GM19397 (cell line): ENCODE results near the gene TNFRSF4.

ENCODE experiments used
- ATAC-seq: cut with Tn5 transposase; IDR thresholded peaks from one replicate; pipeline ENCODE4 v1.9.1; 2021; ENCODE audit warnings: mild to moderate bottlenecking, moderate library complexity; ENCODE audit not compliant: unreplicated experiment

Gene TNFRSF4

DNA sequence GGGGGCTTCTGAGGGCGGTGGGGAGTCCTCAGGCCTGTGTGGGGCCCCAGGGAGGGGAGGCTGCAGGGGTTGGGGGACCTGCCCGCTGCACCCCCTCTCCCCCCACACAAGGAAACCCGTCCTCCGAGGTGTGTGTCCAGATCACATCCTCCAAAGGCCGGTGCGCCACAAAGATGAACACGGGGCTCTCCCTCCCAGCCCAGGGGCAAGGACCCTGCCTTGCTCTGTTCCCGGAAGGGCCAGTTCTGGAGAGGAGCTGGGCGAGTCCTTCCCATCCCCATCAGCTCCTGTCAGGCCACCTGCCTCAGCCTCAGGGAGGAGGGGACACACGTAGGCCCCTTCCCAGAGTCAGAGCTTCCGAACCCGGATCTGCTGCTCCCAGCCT is 42.8 kb downstream of the TNFRSF4 start:
- ATAC-seq, result no peak

DNA sequence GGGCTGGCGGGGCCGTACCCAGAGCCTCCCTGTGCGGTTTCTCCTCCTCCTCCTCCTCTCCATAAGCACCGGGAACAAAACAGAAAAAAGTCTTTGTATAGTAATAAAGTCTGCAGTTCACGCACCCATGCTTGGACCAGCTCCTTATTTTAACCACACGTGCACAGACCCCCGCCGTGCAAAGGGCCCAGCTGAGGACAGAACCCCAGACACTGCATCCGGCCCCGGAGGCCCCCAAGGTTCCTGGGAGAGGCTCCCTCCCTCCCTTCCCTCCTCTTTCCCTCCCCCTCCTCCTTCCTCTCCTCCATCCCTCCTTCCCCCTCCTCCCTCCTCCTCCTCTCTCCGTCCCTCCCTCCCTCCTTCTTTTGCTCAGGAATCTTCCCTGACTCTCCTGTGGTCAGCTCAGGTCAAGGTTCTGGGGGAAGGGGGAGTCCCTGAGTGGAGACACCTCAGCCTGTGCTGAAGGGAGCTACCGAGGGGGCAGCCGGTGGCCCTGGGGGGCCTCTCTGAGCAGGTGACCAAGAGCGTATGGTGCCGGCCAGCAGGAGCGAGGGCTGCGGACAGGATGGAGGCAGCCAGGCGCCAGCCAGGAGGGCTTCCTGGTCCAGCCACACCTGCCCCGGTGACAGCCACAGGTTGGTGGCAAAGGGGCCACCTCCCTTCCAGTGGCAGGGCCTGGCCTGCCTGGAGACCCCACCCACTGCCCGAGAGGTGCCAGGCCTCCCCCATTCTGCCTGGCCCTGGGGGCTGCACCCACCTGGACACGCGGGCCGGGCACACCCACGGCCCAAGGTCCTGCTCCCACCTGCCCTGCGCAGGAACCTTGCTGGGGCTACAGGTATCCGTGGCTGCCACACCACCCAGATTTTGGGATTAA is 43.5 kb downstream of the TNFRSF4 start:
- ATAC-seq, result no peak

DNA sequence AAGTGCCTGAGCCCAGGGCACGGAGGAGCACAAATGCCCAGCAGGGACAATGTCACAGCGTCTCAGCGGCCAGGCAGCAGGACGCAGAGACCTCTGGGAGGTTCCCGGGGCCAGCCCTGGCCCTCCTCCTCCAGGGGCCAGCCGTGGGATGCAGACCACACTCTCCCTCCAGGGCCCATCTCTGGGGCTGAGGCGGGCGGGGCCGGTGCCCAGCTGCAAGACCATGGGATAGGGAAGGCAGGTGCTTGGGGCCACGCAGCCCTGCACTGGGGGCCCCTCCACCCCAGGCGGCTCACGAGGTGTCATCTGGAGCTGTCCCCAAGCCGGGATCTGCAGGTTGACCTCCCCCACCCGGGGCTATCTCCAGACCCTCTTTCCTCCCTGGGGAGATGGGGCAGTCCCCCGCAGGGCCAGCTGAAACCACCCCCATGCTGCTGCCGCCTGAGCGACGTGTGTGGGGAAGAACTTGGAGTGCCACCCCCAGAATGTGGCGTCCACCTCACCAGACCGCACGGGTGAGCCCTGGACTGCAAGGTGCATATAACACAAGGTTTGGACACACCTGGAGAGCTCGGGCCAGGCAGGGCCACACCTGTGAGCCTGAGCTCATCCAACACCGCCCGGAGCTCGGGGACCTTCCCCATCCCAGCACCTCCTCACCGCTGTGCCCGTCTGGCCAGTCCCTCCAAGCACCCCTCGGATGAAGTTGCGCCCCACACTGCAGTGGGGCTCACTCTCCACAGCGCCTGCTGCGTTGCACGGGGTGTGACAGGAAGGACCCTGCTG is 44.3 kb downstream of the TNFRSF4 start:
- ATAC-seq, result no peak

DNA sequence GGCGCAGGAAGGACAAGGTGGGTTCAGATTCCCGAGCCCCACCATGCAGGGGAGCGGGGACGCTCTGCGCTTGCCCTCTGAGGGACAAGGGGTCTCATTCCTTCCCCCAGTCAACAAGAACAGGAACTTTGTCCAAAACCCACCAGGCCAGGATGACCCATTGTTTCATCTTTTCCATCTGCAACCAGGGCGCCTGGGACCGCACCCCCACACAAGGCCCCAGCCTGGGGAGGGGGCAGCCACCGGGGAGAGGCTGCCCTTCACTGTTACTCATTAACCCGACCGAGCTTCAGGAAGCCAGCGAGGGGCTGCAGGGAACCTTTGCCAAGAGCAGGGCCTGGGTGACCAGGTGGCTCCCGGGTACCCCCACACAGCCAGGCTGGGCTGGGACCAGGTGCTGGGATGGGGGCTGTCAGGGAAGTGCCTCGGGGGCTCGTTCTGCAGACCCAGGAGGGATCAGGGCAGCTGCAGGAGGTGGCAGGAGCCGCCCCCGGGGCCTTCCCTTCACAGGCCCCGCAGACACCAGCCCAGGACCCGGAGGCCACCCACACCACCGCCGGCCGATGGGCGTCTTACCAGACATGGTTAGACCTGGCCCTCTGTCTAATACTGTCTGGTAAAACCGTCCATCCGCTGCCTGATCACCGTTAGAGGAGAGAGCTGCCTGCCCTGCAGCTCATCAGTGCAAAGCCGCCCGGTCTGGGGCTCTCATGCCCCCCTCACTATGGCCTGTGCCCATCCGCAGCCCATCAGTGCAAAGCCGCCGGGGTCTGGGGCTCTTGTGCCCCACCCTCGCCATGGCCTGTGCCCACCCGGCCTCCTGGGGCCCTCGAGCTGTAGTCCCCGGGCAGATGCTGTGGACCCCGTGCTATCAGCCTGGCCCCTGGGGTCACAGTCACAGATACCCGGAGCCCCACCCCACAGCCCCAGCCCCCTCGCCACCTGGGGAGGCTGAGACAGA is 45.2 kb downstream of the TNFRSF4 start:
- no peak for ATAC-seq

DNA sequence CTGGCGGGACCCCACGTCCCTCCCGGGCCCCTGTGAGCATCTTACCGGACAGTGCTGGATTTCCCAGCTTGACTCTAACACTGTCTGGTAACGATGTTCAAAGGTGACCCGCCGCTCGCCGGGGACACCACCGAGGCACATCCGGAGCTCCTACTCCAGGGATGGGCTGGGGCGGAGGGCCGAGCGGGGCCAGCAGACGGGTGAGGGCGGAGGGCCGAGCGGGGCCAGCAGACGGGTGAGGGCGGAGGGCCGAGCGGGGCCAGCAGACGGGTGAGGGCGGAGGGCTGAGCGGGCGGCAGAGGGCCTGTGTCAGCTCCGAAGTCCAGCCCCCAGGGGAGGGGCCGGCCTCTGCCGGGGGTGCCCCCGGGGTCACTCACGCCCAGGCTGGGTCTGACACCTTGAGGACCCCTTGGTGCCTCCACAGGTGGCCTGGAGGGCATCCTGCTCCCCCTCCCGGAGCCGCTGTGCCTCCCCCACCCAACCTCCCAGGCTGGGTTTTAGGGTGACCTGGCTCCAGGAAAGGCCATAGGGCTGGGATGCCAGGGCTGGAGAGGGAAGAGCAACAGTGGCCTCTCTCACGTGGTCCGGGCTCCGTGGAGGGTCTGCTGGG is 46.0 kb downstream of the TNFRSF4 start:
- ATAC-seq, result no peak

DNA sequence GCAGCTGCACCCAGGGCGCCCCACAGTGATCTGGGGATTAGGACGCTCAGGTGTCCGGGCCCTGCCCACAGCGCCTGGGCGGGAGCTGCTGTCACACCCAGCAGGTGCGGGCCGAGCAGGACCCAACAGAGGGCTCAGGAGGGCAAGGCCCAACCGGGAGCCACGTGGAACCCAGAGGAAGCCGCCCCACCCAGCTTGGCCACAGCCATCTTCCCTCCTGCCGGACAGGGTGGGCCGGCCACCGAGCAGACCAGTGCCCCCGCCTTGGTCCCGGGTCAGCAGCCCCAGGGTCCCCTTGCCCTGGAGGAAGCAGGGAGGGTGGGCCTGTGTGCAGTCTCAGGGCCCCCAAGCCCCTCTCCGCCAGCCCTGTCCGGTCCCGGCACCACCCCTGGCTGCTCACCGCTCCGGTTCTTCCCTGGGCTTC is 46.5 kb downstream of the TNFRSF4 start:
- ATAC-seq, result no peak

DNA sequence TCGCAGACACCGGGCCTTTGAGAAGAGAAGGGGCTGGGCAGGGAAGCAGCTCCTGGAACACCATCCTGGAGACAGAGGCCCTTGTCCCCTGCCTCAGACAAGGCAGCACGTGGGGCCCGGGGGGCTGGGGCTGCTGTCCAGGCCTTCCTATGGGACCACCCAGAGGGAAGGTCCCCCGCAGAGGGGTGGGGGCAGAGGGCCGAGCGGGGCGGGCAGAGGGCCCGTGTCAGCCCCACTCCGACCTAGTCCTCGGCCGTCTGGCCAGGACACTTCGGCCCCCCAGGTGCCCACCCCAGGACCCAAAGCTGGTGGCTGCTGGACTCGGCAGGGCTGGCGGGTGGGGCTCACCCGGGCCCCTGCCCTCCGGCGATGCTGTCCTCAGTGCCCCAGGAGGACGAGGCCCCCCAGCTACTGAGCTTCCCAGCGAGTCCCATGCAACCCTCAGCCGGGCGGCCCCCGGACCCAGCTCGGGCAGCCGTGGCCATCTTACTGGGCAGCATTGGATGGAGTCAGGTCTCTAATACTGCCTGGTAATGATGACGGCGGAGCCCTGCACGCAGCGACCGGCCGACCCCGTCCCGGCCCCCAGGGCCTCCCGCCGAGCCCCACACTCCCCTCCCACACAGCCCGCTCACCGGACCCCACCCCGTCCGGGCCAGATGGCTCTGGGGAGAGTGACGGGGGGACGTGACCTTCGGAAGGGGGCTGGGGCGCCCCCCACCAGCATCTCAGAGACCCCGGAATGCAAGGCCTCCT is 47.1 kb downstream of the TNFRSF4 start:
- no peak for ATAC-seq

DNA sequence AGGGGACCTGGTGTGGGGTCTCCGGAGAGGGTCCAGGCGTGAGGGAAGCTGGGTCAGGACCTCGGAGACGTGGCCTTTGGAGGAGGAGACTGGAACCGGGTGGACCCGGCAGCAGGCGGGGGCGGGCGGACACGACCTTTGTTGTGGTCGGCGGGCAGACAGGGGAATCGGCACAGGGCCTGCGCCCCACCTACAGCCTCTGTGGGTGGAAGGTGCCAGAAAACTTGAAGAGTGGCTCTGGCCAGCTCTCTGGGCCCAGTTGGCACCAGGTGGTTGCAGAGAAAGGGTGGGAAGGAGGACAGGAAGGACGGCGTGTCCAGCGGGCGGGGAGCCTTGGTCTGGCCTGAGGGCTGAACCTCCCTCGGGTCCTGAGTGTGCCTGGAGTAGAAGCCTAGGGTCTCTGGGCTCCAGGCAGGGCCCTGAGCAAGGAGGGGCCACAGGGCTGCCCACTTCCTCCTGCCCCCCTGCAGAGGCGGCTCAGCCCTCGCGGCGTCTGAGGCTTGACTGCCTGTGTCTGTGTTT is 48.0 kb downstream of the TNFRSF4 start:
- ATAC-seq, result no peak

DNA sequence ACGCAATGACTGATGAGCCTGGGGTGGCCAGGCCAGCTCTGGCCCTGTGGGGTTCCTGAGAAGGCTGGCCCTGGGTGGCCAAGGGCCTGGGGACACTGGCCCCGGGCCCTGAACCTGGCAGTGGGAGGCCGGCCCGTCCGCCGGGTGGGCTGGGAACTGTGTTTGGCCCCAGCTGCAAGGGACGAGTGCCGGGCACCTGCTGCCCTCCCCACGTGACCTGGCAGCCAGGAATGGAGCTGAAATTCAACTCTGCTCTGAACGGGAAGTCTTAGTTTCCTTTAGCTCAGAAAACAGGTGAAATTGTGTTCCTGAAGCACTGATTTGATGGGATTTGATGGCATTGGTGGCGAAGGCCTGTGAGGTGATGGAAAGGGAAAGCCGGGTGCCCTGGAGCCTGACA is 48.5 kb downstream of the TNFRSF4 start:
- ATAC-seq, result no peak

DNA sequence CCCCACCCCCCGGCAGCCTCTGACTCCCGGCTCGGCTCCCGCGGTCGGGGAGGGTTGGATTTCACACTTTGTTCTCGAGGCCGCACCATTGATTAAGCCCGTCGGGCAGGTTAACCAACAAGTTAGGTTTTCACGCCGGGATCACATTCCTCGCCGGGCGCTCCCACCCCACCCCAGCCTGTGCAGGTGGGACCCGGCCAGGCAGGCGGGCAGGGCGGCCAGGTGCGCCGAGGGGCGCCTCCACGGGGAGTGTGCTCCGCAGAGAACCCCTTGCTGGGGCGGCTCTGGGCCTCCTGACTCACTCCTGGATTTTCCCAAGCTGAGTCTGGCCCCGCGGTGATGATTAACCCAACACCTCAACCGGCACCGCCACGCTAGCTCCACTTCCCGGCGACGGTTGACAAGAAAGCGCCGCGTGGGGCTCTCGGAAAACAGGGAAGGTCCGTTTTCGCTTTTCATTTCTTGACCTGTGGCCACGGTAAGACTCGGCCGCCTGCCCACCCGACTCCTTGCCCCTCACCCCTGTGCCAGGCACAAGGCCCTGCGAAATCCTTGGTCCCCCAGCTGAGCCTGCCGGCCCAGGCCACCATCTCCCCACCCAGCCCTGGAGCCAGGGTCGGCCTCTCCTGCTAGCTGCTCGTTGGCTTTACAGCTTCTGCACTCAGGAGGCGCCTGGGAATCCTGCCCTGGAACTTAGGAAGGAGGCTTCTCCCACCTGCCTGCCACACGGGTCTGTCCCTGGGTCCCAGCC is 49.1 kb downstream of the TNFRSF4 start:
- ATAC-seq, result no peak

DNA sequence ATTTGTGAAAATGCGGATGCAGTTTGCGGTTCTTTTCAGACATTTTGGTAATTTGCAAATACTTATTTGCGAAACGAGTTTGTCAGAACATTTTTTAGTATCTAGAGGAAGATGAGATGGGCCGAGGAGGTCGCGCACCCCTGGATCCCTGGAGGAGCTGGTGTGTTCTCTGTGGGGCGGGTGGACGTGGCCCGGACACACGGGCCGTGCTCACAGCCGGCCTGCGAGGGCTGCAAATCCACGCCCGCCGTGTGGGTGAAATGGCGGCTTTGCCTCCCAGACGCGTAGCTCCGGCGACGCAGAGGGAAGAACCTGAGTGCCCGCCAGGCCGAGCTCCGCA is 49.6 kb downstream of the TNFRSF4 start:
- no peak for ATAC-seq

DNA sequence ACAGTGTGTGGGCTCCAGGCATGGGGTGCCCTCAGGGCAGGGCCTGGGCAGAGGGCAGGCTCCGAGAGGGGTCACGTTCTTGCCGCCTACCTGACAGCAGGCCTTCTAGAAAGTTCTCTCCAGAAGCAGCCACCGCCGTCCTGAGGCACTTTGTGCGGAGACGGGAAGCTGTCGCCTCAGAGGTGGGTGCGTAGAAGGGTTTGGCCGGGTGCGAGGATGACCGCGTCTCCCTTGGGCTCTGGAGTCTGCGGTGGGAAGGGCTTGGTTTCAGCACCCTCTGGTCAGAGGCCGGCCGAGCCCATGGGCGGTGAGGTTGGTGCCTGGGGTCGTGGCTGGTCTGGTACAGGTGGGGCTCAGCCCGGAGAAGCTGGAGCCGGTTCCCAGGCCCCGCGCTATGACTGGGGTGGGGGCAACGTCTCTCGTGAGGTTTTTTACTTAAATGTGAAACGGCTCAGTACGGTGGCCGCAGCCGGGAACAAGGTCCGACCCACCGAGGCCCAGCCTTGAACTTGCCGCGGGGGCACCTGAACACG is 50.3 kb downstream of the TNFRSF4 start:
- no peak for ATAC-seq

DNA sequence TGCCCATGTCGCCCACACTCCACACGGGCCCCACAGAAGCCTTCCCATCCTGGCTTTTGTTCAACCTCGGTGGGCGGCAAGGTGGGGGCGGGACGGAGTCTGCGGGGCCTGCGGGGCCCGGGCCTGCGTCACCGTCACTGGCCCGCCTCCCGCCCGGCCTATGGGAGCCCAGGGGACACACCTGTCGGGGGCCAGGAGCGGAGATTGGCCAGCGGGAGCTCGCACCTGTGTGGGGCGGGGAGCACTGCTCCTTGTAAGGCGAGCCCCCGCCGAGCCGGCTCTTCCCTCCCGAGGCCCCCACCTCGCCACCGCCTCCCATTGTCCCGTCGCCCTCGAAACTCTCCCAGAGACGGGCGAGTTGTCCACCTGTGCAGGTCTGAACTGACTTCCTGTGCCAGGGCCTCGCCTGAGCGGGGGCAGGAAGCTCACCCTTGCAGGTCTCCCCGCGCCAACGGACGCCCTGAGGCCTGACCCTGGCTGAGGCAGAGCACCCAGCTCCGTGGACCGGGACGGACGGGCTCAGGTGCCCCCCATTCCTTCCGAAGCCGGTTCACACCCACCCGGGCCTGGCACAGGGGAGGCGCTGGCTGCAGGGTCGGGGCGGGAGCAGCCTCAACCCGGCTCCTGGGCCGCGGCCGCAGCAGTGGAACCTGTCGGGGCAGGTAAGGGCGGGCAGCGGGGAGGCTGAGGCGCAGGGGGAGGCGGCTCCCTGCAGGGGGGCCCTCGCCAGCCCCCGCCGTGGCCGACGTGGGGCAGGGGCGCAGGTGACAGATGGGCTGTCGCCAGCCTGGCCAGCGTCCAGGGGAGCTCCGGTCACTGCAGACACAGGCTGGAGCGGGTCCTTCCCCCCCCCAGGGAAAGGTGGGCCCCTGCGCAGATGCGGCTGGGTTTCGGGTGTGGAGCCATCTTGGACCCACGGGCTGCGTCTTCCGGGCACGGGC is 51.1 kb downstream of the TNFRSF4 start:
- no peak for ATAC-seq

DNA sequence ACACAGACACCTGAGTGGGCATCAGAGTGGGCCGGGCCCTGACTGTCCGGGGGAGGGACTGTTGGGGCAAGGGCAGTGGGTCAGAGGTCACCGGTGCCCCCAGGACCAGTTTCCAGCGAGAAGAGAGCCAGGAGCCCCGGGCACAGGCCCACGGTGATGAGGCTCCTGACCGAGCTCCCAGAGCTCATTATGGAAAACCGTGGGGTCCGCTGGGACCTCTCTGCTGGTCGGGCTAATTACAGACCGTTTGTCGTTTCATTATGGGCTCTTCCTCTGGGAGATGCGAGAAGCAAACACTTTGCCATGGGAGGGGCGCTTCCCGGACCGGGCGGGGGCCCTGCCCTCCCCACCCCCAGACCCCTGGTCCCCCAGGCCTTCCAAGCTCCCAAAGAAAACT is 52.3 kb downstream of the TNFRSF4 start:
- no peak for ATAC-seq
